Left ventricle myocardium inferior (tissue), 1 donor: ENCODE data around the gene NPHS2. TPM values are rescaled to one million over a fixed set of nuclear protein-coding genes. Genes with fewer than 3 reads are reported as not detected.

Experiments
- DNase-seq: peaks from one replicate; pipeline ENCODE4 v3.0.0-alpha.2; 2020
- H3K27ac ChIP-seq: fragments of 200-600 bp; replicated peaks from 2 replicates; pipeline ENCODE4 v1.8.0; 2021
- H3K27me3 ChIP-seq: fragments of 200-600 bp; 2 replicates; pipeline ENCODE4 v1.8.0; 2021; ENCODE audit warnings: low read depth
- H3K36me3 ChIP-seq: fragments of 200-600 bp; 2 replicates; pipeline ENCODE4 v1.8.0; 2021
- H3K4me1 ChIP-seq: fragments of 200-600 bp; 2 replicates; pipeline ENCODE4 v1.8.0; 2021
- H3K4me3 ChIP-seq: fragments of 200-600 bp; 2 replicates; pipeline ENCODE4 v1.8.0; 2021; ENCODE audit warnings: mild to moderate bottlenecking, moderate library complexity
- H3K9me3 ChIP-seq: fragments of 200-600 bp; replicated peaks from 2 replicates; pipeline ENCODE4 v1.8.0; 2021
- intact Hi-C: fragments of 100-400 bp; cut with micrococcal nuclease; formaldehyde crosslinking; loops from one replicate; pipeline ENCODE4 v1.11.0; 2022
- total RNA-seq: library from RNA; stranded (reverse); fragmentation: NEBNext Ultra II Directional; extraction: Animal tissue kit (Norgen Biotek cat#: 25700); gene quantifications from one replicate; pipeline ENCODE4 v1.2.1, GENCODE V29; 2021
- TF ChIP-seq, protein P1 (sequence below): fragments of 200-600 bp; IDR thresholded peaks from 2 replicates; pipeline ENCODE4 v1.8.0; 2021; ENCODE audit warnings: antibody characterized with exemption, mild to moderate bottlenecking, borderline replicate concordance
- donor health status: DM: no; HTN: yes; CAD: no; lungs with severe emphysema.

Gene NPHS2
- total RNA-seq, 1 donor from 2014 or later = not detected

DNA sequence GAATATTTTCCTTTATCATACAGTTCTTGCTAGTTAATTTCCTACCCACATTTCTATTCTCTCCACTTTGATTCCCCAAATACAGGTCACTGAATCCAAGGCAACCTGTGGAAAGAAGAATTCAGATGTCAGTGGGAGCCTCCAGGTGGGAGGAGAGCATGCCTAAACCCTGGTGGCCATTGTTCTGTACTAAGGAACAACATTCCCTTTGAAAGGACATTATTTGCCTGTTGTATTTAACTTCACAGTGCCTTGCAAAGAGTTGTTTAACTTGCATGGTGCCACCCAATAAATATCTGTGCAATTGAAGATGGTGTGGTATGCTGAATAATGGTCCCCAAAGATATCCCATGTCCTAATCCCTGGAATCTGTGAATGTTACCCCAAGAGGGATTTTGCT, 21.3 kb downstream of the NPHS2 start:
- Histone ChIP-seq H3K4me1 (no peaks in the 10 kb centered on the region), H3K27ac (no peak overlapping the region), H3K9me3 (no peaks in the 10 kb centered on the region), H3K36me3 (no peaks in the 10 kb centered on the region), H3K27me3 (peaks cover 11% of the 10 kb centered on the region), H3K4me3 (no peak overlapping the region)
- intact Hi-C loops = no loop called here
- TF ChIP-seq, protein P1, sequence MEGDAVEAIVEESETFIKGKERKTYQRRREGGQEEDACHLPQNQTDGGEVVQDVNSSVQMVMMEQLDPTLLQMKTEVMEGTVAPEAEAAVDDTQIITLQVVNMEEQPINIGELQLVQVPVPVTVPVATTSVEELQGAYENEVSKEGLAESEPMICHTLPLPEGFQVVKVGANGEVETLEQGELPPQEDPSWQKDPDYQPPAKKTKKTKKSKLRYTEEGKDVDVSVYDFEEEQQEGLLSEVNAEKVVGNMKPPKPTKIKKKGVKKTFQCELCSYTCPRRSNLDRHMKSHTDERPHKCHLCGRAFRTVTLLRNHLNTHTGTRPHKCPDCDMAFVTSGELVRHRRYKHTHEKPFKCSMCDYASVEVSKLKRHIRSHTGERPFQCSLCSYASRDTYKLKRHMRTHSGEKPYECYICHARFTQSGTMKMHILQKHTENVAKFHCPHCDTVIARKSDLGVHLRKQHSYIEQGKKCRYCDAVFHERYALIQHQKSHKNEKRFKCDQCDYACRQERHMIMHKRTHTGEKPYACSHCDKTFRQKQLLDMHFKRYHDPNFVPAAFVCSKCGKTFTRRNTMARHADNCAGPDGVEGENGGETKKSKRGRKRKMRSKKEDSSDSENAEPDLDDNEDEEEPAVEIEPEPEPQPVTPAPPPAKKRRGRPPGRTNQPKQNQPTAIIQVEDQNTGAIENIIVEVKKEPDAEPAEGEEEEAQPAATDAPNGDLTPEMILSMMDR = no peak
- DNase-seq = no peak

GRCh38 chr1:179550746-179551682, 24.7 kb downstream of the NPHS2 start:
- no peak for DNase-seq
- Histone ChIP-seq H3K4me1 (no peaks in the 10 kb centered on the region), H3K27ac (no peak overlapping the region), H3K4me3 (no peak overlapping the region), H3K27me3 (peaks cover 1% of the 10 kb centered on the region), H3K9me3 (no peaks in the 10 kb centered on the region), H3K36me3 (no peaks in the 10 kb centered on the region)
- TF ChIP-seq, protein P1 = no peak
- intact Hi-C loops = no loop called here

DNA sequence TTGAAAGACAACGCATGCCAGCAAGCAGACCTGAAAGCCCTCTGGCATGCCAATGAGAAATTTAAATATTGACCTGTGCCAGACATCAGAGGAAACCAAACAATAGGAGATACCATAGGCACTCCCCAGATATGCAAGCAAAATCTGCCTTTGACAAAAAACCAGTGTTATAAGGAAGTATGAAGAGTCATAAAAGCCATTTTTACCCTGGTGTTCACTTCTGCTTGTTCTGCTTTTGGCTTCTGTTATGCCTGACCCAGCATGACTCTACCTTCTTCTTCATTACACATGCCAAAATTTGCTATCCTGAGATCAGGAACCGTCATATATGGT, 26.4 kb downstream of the NPHS2 start:
- H3K36me3 ChIP-seq = no peaks in the 10 kb centered on the region
- no peak overlapping the region for H3K4me3 ChIP-seq
- TF ChIP-seq, protein P1 = no peak
- H3K4me1 ChIP-seq = no peaks in the 10 kb centered on the region
- DNase-seq = no peak
- no peaks in the 10 kb centered on the region for H3K9me3 ChIP-seq
- H3K27ac ChIP-seq = no peak overlapping the region
- H3K27me3 ChIP-seq = no peaks in the 10 kb centered on the region
- intact Hi-C loops = no loop called here

GRCh38 chr1:179548666-179549367, 26.9 kb downstream of the NPHS2 start:
- intact Hi-C loops = no loop called here
- TF ChIP-seq, protein P1 = no peak
- Histone ChIP-seq H3K4me1 (no peaks in the 10 kb centered on the region), H3K9me3 (no peaks in the 10 kb centered on the region), H3K27me3 (peaks cover 3% of the 10 kb centered on the region), H3K4me3 (no peak overlapping the region), H3K27ac (no peak overlapping the region), H3K36me3 (no peaks in the 10 kb centered on the region)
- no peak for DNase-seq

GRCh38 chr1:179547021-179547535, 28.7 kb downstream of the NPHS2 start:
- no peak for DNase-seq
- TF ChIP-seq, protein P1 = no peak
- Histone ChIP-seq H3K27ac (no peak overlapping the region), H3K36me3 (no peaks in the 10 kb centered on the region), H3K9me3 (no peaks in the 10 kb centered on the region), H3K4me3 (no peak overlapping the region), H3K4me1 (no peaks in the 10 kb centered on the region), H3K27me3 (peaks cover 14% of the 10 kb centered on the region)
- intact Hi-C loops = no loop called here
